Brain microvascular endothelial cell (primary cell): ENCODE results near the gene MAPK8IP3.
A peak's percentile ranks its signal among the peaks of the same experiment; 100 is the strongest.

Source experiments
- DNase-seq: peaks from one replicate; pipeline ENCODE4 v3.0.0-alpha.2; 2020
- H3K27ac ChIP-seq: fragments of 250-450 bp; sonication (Bioruptor Pico); 2 replicates; pipeline ENCODE4 v1.5.1; 2020; ENCODE audit warnings: mild to moderate bottlenecking, moderate library complexity
- H3K27me3 ChIP-seq: fragments of 250-450 bp; sonication (Bioruptor Pico); replicated peaks from 2 replicates; pipeline ENCODE4 v1.5.1; 2020; ENCODE audit warnings: mild to moderate bottlenecking
- H3K36me3 ChIP-seq: fragments of 250-450 bp; sonication (Bioruptor Pico); replicated peaks from 2 replicates; pipeline ENCODE4 v1.5.1; 2020; ENCODE audit warnings: mild to moderate bottlenecking
- H3K4me3 ChIP-seq: 2 replicates; pipeline ENCODE4 v1.5.1; 2011; ENCODE audit warnings: low read depth, mild to moderate bottlenecking, control low read depth, low read length, moderate library complexity
- CTCF ChIP-seq: IDR thresholded peaks from 2 replicates; pipeline ENCODE4 v1.5.1; 2011; ENCODE audit warnings: low read depth, mild to moderate bottlenecking, moderate library complexity, low read length, control low read depth, inconsistent platforms; ENCODE audit errors: missing control alignments
- in situ Hi-C: cut with HindIII; loops from 2 replicates; pipeline ENCODE4 v1.10.0; 2017; ENCODE audit warnings: low sequenced_read_pairs, low pct_ligation_motif_present

MAPK8IP3 gene

GRCh38 chr16:1690810-1691209 lies 15.2 kb upstream of the MAPK8IP3 start:
- Histone ChIP-seq H3K36me3 (peaks cover 41% of the 10 kb centered on the region), H3K4me3 (no peak overlapping the region), H3K27ac (peak overlapping the region; percentile 89), H3K27me3 (no peaks in the 10 kb centered on the region)
- TF ChIP-seq CTCF = no peak
- in situ Hi-C loops = no loop called here
- no peak for DNase-seq

GRCh38 chr16:1691276-1691675 lies 14.7 kb upstream of the MAPK8IP3 start:
- H3K36me3 ChIP-seq = peaks cover 41% of the 10 kb centered on the region
- H3K27ac ChIP-seq = peak overlapping the region; percentile 89
- H3K4me3 ChIP-seq = no peak overlapping the region
- H3K27me3 ChIP-seq = no peaks in the 10 kb centered on the region
- peak; percentile 60 for TF ChIP-seq CTCF
- peak; percentile 27 for DNase-seq
- in situ Hi-C loops = no loop called here

- no peak for TF ChIP-seq CTCF
- in situ Hi-C loops = no loop called here
- Histone ChIP-seq H3K36me3 (peaks cover 42% of the 10 kb centered on the region), H3K27me3 (no peaks in the 10 kb centered on the region), H3K27ac (peak overlapping the region; percentile 89), H3K4me3 (peak overlapping the region; percentile 5)
- DNase-seq = peak; percentile 89
These were observed 14.0 kb upstream of the MAPK8IP3 start for GRCh38 chr16:1691956-1692355.

- Histone ChIP-seq H3K4me3 (no peak overlapping the region), H3K27ac (no peak overlapping the region), H3K36me3 (peaks cover 61% of the 10 kb centered on the region), H3K27me3 (no peaks in the 10 kb centered on the region)
- no peak for DNase-seq
- in situ Hi-C loops = no loop called here
- no peak for TF ChIP-seq CTCF
These were observed 9.1 kb upstream of the MAPK8IP3 start for GRCh38 chr16:1696863-1697262.

- in situ Hi-C loops = no loop called here
- DNase-seq = no peak
- no peak overlapping the region for H3K4me3 ChIP-seq
- H3K27me3 ChIP-seq = no peaks in the 10 kb centered on the region
- no peak for TF ChIP-seq CTCF
- H3K27ac ChIP-seq = no peak overlapping the region
- H3K36me3 ChIP-seq = peaks cover 55% of the 10 kb centered on the region
These were observed 7.3 kb upstream of the MAPK8IP3 start for GRCh38 chr16:1698680-1699079.

- in situ Hi-C loops = no loop called here
- peaks cover 47% of the 10 kb centered on the region for H3K36me3 ChIP-seq
- H3K27ac ChIP-seq = no peak overlapping the region
- no peaks in the 10 kb centered on the region for H3K27me3 ChIP-seq
- DNase-seq = no peak
- H3K4me3 ChIP-seq = no peak overlapping the region
- no peak for TF ChIP-seq CTCF
These were observed 5.7 kb upstream of the MAPK8IP3 start for GRCh38 chr16:1700246-1700645.
